HG02623 (cell line): ENCODE measurements around the gene COL26A1.

ENCODE experiments used
- ATAC-seq: cut with Tn5 transposase; IDR thresholded peaks from one replicate; pipeline ENCODE4 v1.9.1; 2021; ENCODE audit warnings: moderate library complexity; ENCODE audit not compliant: unreplicated experiment

Gene COL26A1

GRCh38 chr7:101563198-101563901 is 200.7 kb downstream of the COL26A1 start:
- ATAC-seq: no peak

- no peak for ATAC-seq
Observed at GRCh38 chr7:101563943-101564777, 201.5 kb downstream of the COL26A1 start.

GRCh38 chr7:101564778-101565211 is 202.1 kb downstream of the COL26A1 start:
- no peak for ATAC-seq

- no peak for ATAC-seq
Observed at GRCh38 chr7:101565601-101566209, 203.0 kb downstream of the COL26A1 start.

- no peak for ATAC-seq
Observed at GRCh38 chr7:101567230-101567629, 204.6 kb downstream of the COL26A1 start.

GRCh38 chr7:101572156-101572555 is 209.5 kb downstream of the COL26A1 start:
- ATAC-seq: no peak

- no peak for ATAC-seq
Observed at GRCh38 chr7:101575168-101575567, 212.5 kb downstream of the COL26A1 start.

GRCh38 chr7:101575721-101576120 is 213.0 kb downstream of the COL26A1 start:
- no peak for ATAC-seq

GRCh38 chr7:101576998-101577397 is 214.3 kb downstream of the COL26A1 start:
- no peak for ATAC-seq

- ATAC-seq: no peak
Observed at GRCh38 chr7:101578552-101578951, 215.9 kb downstream of the COL26A1 start.

GRCh38 chr7:101580596-101580995 is 217.9 kb downstream of the COL26A1 start:
- no peak for ATAC-seq

- ATAC-seq: no peak
Observed at GRCh38 chr7:101581891-101582290, 219.2 kb downstream of the COL26A1 start.

- no peak for ATAC-seq
Observed at GRCh38 chr7:101582971-101583370, 220.3 kb downstream of the COL26A1 start.

GRCh38 chr7:101586078-101586905 is 223.6 kb downstream of the COL26A1 start:
- no peak for ATAC-seq

- no peak for ATAC-seq
Observed at GRCh38 chr7:101586906-101587677, 224.4 kb downstream of the COL26A1 start.

GRCh38 chr7:101588131-101588935 is 225.7 kb downstream of the COL26A1 start:
- ATAC-seq: no peak

- no peak for ATAC-seq
Observed at GRCh38 chr7:101589052-101589451, 226.4 kb downstream of the COL26A1 start.

- no peak for ATAC-seq
Observed at GRCh38 chr7:101589976-101590662, 227.4 kb downstream of the COL26A1 start.
